Loucy (cell line): ENCODE results near the gene SND1.

Source experiments
- CTCF ChIP-seq: fragments of 200-600 bp; sonication (generic); conservative IDR thresholded peaks from 2 replicates; pipeline ENCODE4 v1.5.1; 2014; ENCODE audit warnings: mild to moderate bottlenecking, antibody characterized with exemption, low read length
- EZH2phosphoT487 ChIP-seq: fragments of 200-600 bp; IDR thresholded peaks from 2 replicates; pipeline ENCODE4 v1.6.1; 2018; ENCODE audit warnings: antibody characterized with exemption, mild to moderate bottlenecking, moderate library complexity, borderline replicate concordance

GRCh38 chr7:127924874-127925273 is 272.9 kb downstream of the SND1 start:
- TF ChIP-seq CTCF (no peak), EZH2phosphoT487 (no peak)
